T47D (cell line): ENCODE measurements around the gene ITGAL.
A peak's percentile ranks its signal among the peaks of the same experiment; 100 is the strongest.

Experiments
- DNase-seq, 2 experiments: peaks; one replicate each; pipeline versions ENCODE4 v3.0.0 to v3.0.0-alpha.2; 2011 to 2012; ENCODE audit warnings: low read depth in 1 of 2, low spot score in 1 of 2
- JUND ChIP-seq: IDR thresholded peaks from 2 replicates; pipeline ENCODE4 v1.6.1; 2012; ENCODE audit warnings: low read depth
- in situ Hi-C: cut with HindIII; loops from 2 replicates; pipeline ENCODE4 v1.10.0; 2016; ENCODE audit warnings: low sequenced_read_pairs, low pct_unique_long_range_greater_than_20kb

The ITGAL gene

GRCh38 chr16:30472328-30472942 lies at the start of gene ITGAL:
Gene ITGAL, plus strand, starts transcription at chr16:30472742. Its CDS starts 96 bp downstream, at chr16:30472838.
- no peak for DNase-seq
- in situ Hi-C loops: no loop called here
- no peak for TF ChIP-seq JUND

GRCh38 chr16:30428055-30428454 lies 44.5 kb upstream of the ITGAL start:
- no peak for TF ChIP-seq JUND
- in situ Hi-C loops: loop anchor here (25.0 kb wide), 1 partner anchor 209 kb away; no protein-coding TSS in a partner anchor
- no peak for DNase-seq

- no peak for DNase-seq
- TF ChIP-seq JUND: no peak
- in situ Hi-C loops: loop anchor here (25.0 kb wide), 1 partner anchor 208 kb away; no protein-coding TSS in a partner anchor
Measured at GRCh38 chr16:30429418-30429677, 43.2 kb upstream of the ITGAL start.

- TF ChIP-seq JUND: no peak
- peak; percentile 95 to 100 for DNase-seq
- in situ Hi-C loops: loop anchor here (25.0 kb wide), 1 partner anchor 207 kb away; no protein-coding TSS in a partner anchor
Measured at GRCh38 chr16:30429678-30430427, 42.7 kb upstream of the ITGAL start, which contains the start of gene DCTPP1. Gene DCTPP1, minus strand, starts transcription at chr16:30430030. Its CDS starts 50 bp downstream, at chr16:30429980.

GRCh38 chr16:30430428-30430970 lies 42.0 kb upstream of the ITGAL start:
- TF ChIP-seq JUND: no peak
- DNase-seq: no peak
- in situ Hi-C loops: loop anchor here (25.0 kb wide), 1 partner anchor 207 kb away; no protein-coding TSS in a partner anchor

GRCh38 chr16:30434852-30435251 lies 37.7 kb upstream of the ITGAL start:
- in situ Hi-C loops: loop anchor here (25.0 kb wide), 1 partner anchor 202 kb away; no protein-coding TSS in a partner anchor
- DNase-seq: no peak
- TF ChIP-seq JUND: no peak

- DNase-seq: peak in 1 of 2 experiments; percentile 91
- in situ Hi-C loops: loop anchor here (25.0 kb wide), 1 partner anchor 200 kb away; no protein-coding TSS in a partner anchor
- no peak for TF ChIP-seq JUND
Measured at GRCh38 chr16:30437511-30438046, 35.0 kb upstream of the ITGAL start.

- no peak for TF ChIP-seq JUND
- in situ Hi-C loops: loop anchor here (25.0 kb wide), 1 partner anchor 198 kb away; no protein-coding TSS in a partner anchor
- DNase-seq: no peak
Measured at GRCh38 chr16:30438835-30439234, 33.7 kb upstream of the ITGAL start.

- in situ Hi-C loops: loop anchor here (25.0 kb wide), 1 partner anchor 197 kb away; no protein-coding TSS in a partner anchor
- no peak for DNase-seq
Measured at GRCh38 chr16:30439720-30440348, 32.7 kb upstream of the ITGAL start.

GRCh38 chr16:30443631-30444030 lies 28.9 kb upstream of the ITGAL start:
- TF ChIP-seq JUND: no peak
- in situ Hi-C loops: loop anchor here (25.0 kb wide), 1 partner anchor 194 kb away; no protein-coding TSS in a partner anchor
- DNase-seq: no peak

More at GRCh38 chr16:30439720-30440348, 32.7 kb upstream of the ITGAL start:
- no peak for TF ChIP-seq JUND

GRCh38 chr16:30444231-30445148 lies 28.1 kb upstream of the ITGAL start:
- in situ Hi-C loops: loop anchor here (25.0 kb wide), 1 partner anchor 193 kb away; no protein-coding TSS in a partner anchor
- TF ChIP-seq JUND: no peak
- no peak for DNase-seq
